HG02885 (cell line): ENCODE results near the gene NCAPD3.
"Not testable (repeated sequence)": the region's sequence is repeated elsewhere in the genome, so short reads cannot be mapped to it uniquely, and the experiment has no call there.

Source experiments
- ATAC-seq: cut with Tn5 transposase; IDR thresholded peaks from one replicate; pipeline ENCODE4 v1.9.1; 2021; ENCODE audit warnings: mild to moderate bottlenecking; ENCODE audit not compliant: unreplicated experiment, poor library complexity

Gene NCAPD3

GRCh38 chr11:134226806-134227325, 3.1 kb upstream of the NCAPD3 start:
- no peak for ATAC-seq

- peak; percentile 21 for ATAC-seq
These were observed 1.2 kb upstream of the NCAPD3 start for GRCh38 chr11:134224710-134225664.

GRCh38 chr11:134223121-134223520, 646 bp downstream of the NCAPD3 start:
- no peak for ATAC-seq

GRCh38 chr11:134216816-134217215, 7.0 kb downstream of the NCAPD3 start:
- ATAC-seq, result no peak

GRCh38 chr11:134215836-134216235, 7.9 kb downstream of the NCAPD3 start:
- no peak for ATAC-seq

- ATAC-seq, result no peak
These were observed 16.1 kb downstream of the NCAPD3 start for GRCh38 chr11:134207538-134208239.

GRCh38 chr11:134206185-134206584, 17.6 kb downstream of the NCAPD3 start:
- no peak for ATAC-seq

- ATAC-seq, result no peak
These were observed 18.0 kb downstream of the NCAPD3 start for GRCh38 chr11:134205729-134206128.

- ATAC-seq, result no peak
These were observed 21.1 kb downstream of the NCAPD3 start for GRCh38 chr11:134202661-134203060.

- no peak for ATAC-seq
These were observed 23.1 kb downstream of the NCAPD3 start for GRCh38 chr11:134200688-134201087.

GRCh38 chr11:134199531-134199930, 24.2 kb downstream of the NCAPD3 start:
- no peak for ATAC-seq

GRCh38 chr11:134196756-134197155, 27.0 kb downstream of the NCAPD3 start:
- ATAC-seq, result no peak

GRCh38 chr11:134188092-134188491, 35.7 kb downstream of the NCAPD3 start:
- not testable (repeated sequence) for ATAC-seq

- ATAC-seq, result no peak
These were observed 42.1 kb downstream of the NCAPD3 start for GRCh38 chr11:134181707-134182106.

- no peak for ATAC-seq
These were observed 45.6 kb downstream of the NCAPD3 start for GRCh38 chr11:134178032-134178674.

- ATAC-seq, result no peak
These were observed 47.5 kb downstream of the NCAPD3 start for GRCh38 chr11:134176284-134176683.

GRCh38 chr11:134173296-134173695, 50.5 kb downstream of the NCAPD3 start:
- ATAC-seq, result no peak

GRCh38 chr11:134171951-134172350, 51.8 kb downstream of the NCAPD3 start:
- ATAC-seq, result no peak

- no peak for ATAC-seq
These were observed 52.9 kb downstream of the NCAPD3 start for GRCh38 chr11:134170919-134171281.

GRCh38 chr11:134170177-134170918, 53.4 kb downstream of the NCAPD3 start:
- no peak for ATAC-seq
